GM12878 (cell line): ENCODE data around the gene TMEM150A. TPM values are rescaled to one million over a fixed set of nuclear protein-coding genes. Genes with fewer than 3 reads are reported as not detected.

Experiments
- BACH1 ChIP-seq: fragments of 450-650 bp; IDR thresholded peaks from 2 replicates; pipeline ENCODE4 v1.6.1; 2017; ENCODE audit warnings: mild to moderate bottlenecking, borderline replicate concordance
- CBFB ChIP-seq: IDR thresholded peaks from 2 replicates; pipeline ENCODE4 v1.6.1; 2016; ENCODE audit warnings: antibody characterized with exemption, low read depth
- CBX5 ChIP-seq: sonication (generic); IDR thresholded peaks from 2 replicates; pipeline ENCODE4 v1.6.1; 2016; ENCODE audit warnings: low read depth, moderate library complexity, mild to moderate bottlenecking, inconsistent platforms
- CHD4 ChIP-seq: fragments of 200-600 bp; sonication (generic); IDR thresholded peaks from 2 replicates; pipeline ENCODE4 v1.6.1; 2016; ENCODE audit warnings: mild to moderate bottlenecking
- EGR1 ChIP-seq, 2 experiments: IDR thresholded peaks; 1 replicate in 1 of 2; 2 replicates in 1 of 2; pipeline ENCODE4 v1.6.1; 2011 to 2012; ENCODE audit warnings: low read depth in 2 of 2, low read length in 2 of 2, borderline replicate concordance in 1 of 2, mild to moderate bottlenecking in 1 of 2, moderate library complexity in 1 of 2
- ESRRA ChIP-seq: IDR thresholded peaks from 2 replicates; pipeline ENCODE4 v1.6.1; 2012; ENCODE audit warnings: mild to moderate bottlenecking, low read length, improper control_type of control experiment
- HCFC1 ChIP-seq: fragments of 150-350 bp; IDR thresholded peaks from 2 replicates; pipeline ENCODE4 v1.6.1; 2014; ENCODE audit warnings: low read length
- IKZF2 ChIP-seq, 2 experiments: fragments of 450-650 bp; IDR thresholded peaks; 2 replicates each; pipeline ENCODE4 v1.6.1; 2017; ENCODE audit warnings: mild to moderate bottlenecking in 2 of 2, moderate library complexity in 2 of 2
- KAT2A ChIP-seq: conservative IDR thresholded peaks from 2 replicates; pipeline ENCODE4 v1.6.1; 2011; ENCODE audit warnings: low read depth, low read length; ENCODE audit not compliant: control insufficient read depth
- MYC ChIP-seq: IDR thresholded peaks from 2 replicates; pipeline ENCODE4 v1.6.1; 2011; ENCODE audit warnings: mild to moderate bottlenecking, low read length, moderate library complexity, inconsistent platforms; ENCODE audit not compliant: insufficient read depth, insufficient replicate concordance, insufficient read length, severe bottlenecking
- NR2C1 ChIP-seq: fragments of 450-650 bp; IDR thresholded peaks from 2 replicates; pipeline ENCODE4 v1.6.1; 2017; ENCODE audit warnings: antibody characterized with exemption, mild to moderate bottlenecking, moderate library complexity
- POU2F2 ChIP-seq: IDR thresholded peaks from 3 replicates; pipeline ENCODE4 v1.6.1; 2011; ENCODE audit warnings: low read depth, mild to moderate bottlenecking, low read length, borderline replicate concordance
- RAD21 ChIP-seq: IDR thresholded peaks from 2 replicates; pipeline ENCODE4 v1.6.1; 2011; ENCODE audit warnings: mild to moderate bottlenecking, low read depth, low read length, moderate library complexity; ENCODE audit not compliant: insufficient read depth
- RBBP5 ChIP-seq: fragments of 200-600 bp; sonication (generic); conservative IDR thresholded peaks from 2 replicates; pipeline ENCODE4 v1.6.1; 2016
- STAT3 ChIP-seq: IDR thresholded peaks from 2 replicates; pipeline ENCODE4 v1.6.1; 2011; ENCODE audit warnings: low read depth, low read length, improper control_type of control experiment
- TAF1 ChIP-seq: IDR thresholded peaks from 2 replicates; pipeline ENCODE4 v1.6.1; 2011; ENCODE audit warnings: mild to moderate bottlenecking, low read depth, low read length, borderline replicate concordance
- TCF12 ChIP-seq: IDR thresholded peaks from 2 replicates; pipeline ENCODE4 v1.6.1; 2011; ENCODE audit warnings: low read depth, mild to moderate bottlenecking, low read length
- ZBED1 ChIP-seq: IDR thresholded peaks from 2 replicates; pipeline ENCODE4 v1.6.1; 2016; ENCODE audit warnings: borderline replicate concordance
- ZNF217 ChIP-seq: fragments of 450-650 bp; IDR thresholded peaks from 2 replicates; pipeline ENCODE4 v1.6.1; 2017; ENCODE audit warnings: antibody characterized with exemption, mild to moderate bottlenecking
- polyA plus RNA-seq, 11 experiments: library from polyadenylated mRNA; depleted of rRNA in 4 of 11; unstranded in 6 of 11; stranded (reverse) in 5 of 11; fragments of >200 nt; fragmentation: Nextera tagmentation in 4 of 11; fragmentation: Illumina TruSeq in 1 of 11; extraction: Ambion mirVana in 4 of 11; extraction: Trizol in 1 of 11; gene quantifications; 1 replicate in 1 of 11; 2 replicates in 10 of 11; pipeline versions ENCODE4 v1.2.1 to v1.2.3, GENCODE V29; 2011 to 2016; ENCODE audit warnings: inconsistent platforms in 2 of 11, missing spikeins in 2 of 11, low read depth in 1 of 11
- total RNA-seq, 4 experiments: library from RNA; depleted of rRNA in 3 of 4; stranded (reverse); fragments of >200 nt in 3 of 4; fragmentation: Illumina TruSeq in 1 of 4; extraction: Trizol in 1 of 4; gene quantifications; 2 replicates each; pipeline versions ENCODE4 v1.2.1 to v1.2.3, GENCODE V29; 2013 to 2021
- TF ChIP-seq, protein P1 (sequence below): IDR thresholded peaks from 2 replicates; pipeline ENCODE4 v1.6.1; 2012; ENCODE audit warnings: low read depth, low read length, improper control_type of control experiment
- TF ChIP-seq, protein P2 (sequence below): fragments of 450-650 bp; IDR thresholded peaks from 2 replicates; pipeline ENCODE4 v1.6.1; 2017; ENCODE audit warnings: antibody characterized with exemption, mild to moderate bottlenecking, moderate library complexity
- TF ChIP-seq, protein P3 (sequence below): fragments of 450-650 bp; conservative IDR thresholded peaks from 2 replicates; pipeline ENCODE4 v1.6.1; 2017; ENCODE audit warnings: mild to moderate bottlenecking, moderate library complexity
- TF ChIP-seq, protein P4 (sequence below): fragments of 450-650 bp; IDR thresholded peaks from 2 replicates; pipeline ENCODE4 v1.6.1; 2018; ENCODE audit warnings: mild to moderate bottlenecking, low read depth, moderate library complexity; ENCODE audit not compliant: partially characterized antibody

TMEM150A gene
- total and polyA plus RNA-seq, 10 of the 15 experiments (the other 5 are each of a cell fraction or from before 2014, with no cell fraction given) = 0.45 to 4.4 (median 2.6) TPM

DNA sequence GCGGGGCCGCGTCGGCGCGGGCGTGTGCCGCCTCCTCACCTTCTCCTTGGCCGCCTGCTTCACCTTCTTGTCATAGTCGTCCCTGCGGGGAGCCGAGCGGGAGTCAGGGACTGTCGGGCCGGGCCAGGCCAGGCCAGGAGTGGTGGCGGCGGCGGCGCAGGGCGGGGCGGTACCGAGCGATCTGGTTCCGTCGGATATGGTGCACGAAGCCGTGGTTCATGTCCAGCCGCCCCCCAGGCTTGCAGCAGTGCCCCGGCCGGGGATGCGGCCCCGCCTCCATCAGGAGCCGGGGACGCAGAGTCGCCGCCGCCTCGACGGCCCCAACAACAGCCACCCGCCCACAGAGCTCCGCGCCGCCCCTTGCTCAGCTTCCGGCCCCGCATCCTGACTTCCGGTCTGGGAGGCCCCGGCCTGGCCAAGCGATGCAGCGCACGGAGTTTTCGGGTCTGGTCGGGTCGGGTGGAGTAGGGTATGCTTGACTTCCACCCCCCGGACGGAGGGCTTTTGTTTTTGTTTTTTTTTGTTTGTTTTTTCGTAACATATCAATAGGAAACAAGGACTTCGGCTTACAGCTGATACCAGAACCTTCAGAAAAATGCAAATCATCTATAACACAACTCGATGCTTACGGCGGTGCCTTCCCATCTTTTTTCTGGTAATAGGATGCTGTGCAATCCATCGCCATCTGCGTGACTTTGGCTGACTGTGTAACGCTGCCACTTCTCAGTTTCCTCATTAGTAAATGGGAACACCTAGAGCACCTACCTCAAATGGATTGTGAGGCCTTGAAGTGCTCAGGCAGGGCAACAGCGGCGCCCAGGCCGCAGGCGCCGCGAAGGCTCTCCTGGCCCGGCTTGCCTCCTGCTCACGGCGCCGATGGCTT is 9.4 kb upstream of the TMEM150A start, which contains the start of gene C2orf68 (continued):
- peak; percentile 67 for TF ChIP-seq HCFC1
- TF ChIP-seq TAF1 = peak; percentile 71; the same call in 1 of the 2 replicates
- TF ChIP-seq CBX5 = no peak
- TF ChIP-seq STAT3 = no peak
- TF ChIP-seq, protein P1, sequence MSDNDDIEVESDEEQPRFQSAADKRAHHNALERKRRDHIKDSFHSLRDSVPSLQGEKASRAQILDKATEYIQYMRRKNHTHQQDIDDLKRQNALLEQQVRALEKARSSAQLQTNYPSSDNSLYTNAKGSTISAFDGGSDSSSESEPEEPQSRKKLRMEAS = peak; percentile 64; the same call in 1 of the 2 replicates
- TF ChIP-seq, protein P2, sequence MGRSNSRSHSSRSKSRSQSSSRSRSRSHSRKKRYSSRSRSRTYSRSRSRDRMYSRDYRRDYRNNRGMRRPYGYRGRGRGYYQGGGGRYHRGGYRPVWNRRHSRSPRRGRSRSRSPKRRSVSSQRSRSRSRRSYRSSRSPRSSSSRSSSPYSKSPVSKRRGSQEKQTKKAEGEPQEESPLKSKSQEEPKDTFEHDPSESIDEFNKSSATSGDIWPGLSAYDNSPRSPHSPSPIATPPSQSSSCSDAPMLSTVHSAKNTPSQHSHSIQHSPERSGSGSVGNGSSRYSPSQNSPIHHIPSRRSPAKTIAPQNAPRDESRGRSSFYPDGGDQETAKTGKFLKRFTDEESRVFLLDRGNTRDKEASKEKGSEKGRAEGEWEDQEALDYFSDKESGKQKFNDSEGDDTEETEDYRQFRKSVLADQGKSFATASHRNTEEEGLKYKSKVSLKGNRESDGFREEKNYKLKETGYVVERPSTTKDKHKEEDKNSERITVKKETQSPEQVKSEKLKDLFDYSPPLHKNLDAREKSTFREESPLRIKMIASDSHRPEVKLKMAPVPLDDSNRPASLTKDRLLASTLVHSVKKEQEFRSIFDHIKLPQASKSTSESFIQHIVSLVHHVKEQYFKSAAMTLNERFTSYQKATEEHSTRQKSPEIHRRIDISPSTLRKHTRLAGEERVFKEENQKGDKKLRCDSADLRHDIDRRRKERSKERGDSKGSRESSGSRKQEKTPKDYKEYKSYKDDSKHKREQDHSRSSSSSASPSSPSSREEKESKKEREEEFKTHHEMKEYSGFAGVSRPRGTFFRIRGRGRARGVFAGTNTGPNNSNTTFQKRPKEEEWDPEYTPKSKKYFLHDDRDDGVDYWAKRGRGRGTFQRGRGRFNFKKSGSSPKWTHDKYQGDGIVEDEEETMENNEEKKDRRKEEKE = no peak
- peak; percentile 38; the same call in 1 of the 2 replicates for TF ChIP-seq KAT2A
- TF ChIP-seq RBBP5 = no peak
- TF ChIP-seq TCF12 = no peak
- peak in 1 of 2 experiments; percentile 14; a peak in 1 of 4 replicates for TF ChIP-seq IKZF2 (IDR thresholded peaks at IDR 0.05)
- peak in 1 of 2 experiments; percentile 57; a peak in 1 of 3 replicates for TF ChIP-seq EGR1 (IDR thresholded peaks at IDR 0.05; ENCODE audit: borderline replicate concordance in 1 of 2, low read depth in 2 of 2, low read length in 2 of 2)
- TF ChIP-seq, protein P3, sequence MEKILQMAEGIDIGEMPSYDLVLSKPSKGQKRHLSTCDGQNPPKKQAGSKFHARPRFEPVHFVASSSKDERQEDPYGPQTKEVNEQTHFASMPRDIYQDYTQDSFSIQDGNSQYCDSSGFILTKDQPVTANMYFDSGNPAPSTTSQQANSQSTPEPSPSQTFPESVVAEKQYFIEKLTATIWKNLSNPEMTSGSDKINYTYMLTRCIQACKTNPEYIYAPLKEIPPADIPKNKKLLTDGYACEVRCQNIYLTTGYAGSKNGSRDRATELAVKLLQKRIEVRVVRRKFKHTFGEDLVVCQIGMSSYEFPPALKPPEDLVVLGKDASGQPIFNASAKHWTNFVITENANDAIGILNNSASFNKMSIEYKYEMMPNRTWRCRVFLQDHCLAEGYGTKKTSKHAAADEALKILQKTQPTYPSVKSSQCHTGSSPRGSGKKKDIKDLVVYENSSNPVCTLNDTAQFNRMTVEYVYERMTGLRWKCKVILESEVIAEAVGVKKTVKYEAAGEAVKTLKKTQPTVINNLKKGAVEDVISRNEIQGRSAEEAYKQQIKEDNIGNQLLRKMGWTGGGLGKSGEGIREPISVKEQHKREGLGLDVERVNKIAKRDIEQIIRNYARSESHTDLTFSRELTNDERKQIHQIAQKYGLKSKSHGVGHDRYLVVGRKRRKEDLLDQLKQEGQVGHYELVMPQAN = peak; percentile 85
- no peak for TF ChIP-seq NR2C1
- peak; percentile 44; the same call in 1 of the 2 replicates for TF ChIP-seq BACH1
- TF ChIP-seq ZNF217 = no peak
- TF ChIP-seq, protein P4, sequence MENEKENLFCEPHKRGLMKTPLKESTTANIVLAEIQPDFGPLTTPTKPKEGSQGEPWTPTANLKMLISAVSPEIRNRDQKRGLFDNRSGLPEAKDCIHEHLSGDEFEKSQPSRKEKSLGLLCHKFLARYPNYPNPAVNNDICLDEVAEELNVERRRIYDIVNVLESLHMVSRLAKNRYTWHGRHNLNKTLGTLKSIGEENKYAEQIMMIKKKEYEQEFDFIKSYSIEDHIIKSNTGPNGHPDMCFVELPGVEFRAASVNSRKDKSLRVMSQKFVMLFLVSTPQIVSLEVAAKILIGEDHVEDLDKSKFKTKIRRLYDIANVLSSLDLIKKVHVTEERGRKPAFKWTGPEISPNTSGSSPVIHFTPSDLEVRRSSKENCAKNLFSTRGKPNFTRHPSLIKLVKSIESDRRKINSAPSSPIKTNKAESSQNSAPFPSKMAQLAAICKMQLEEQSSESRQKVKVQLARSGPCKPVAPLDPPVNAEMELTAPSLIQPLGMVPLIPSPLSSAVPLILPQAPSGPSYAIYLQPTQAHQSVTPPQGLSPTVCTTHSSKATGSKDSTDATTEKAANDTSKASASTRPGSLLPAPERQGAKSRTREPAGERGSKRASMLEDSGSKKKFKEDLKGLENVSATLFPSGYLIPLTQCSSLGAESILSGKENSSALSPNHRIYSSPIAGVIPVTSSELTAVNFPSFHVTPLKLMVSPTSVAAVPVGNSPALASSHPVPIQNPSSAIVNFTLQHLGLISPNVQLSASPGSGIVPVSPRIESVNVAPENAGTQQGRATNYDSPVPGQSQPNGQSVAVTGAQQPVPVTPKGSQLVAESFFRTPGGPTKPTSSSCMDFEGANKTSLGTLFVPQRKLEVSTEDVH = peak; percentile 65
- TF ChIP-seq CBFB = peak; percentile 31; the same call in 1 of the 2 replicates
- TF ChIP-seq ZBED1 = peak; percentile 27; the same call in 1 of the 2 replicates
- no peak for TF ChIP-seq CHD4
- no peak for TF ChIP-seq RAD21
- no peak for TF ChIP-seq MYC
- no peak for TF ChIP-seq ESRRA
- no peak for TF ChIP-seq POU2F2
